ENCODE measurements around the gene TMEM270.

- TF ChIP-seq CTCF (IDR thresholded peaks at IDR 0.05) (no peak; the same call in 1 of the 2 replicates), MXI1 (IDR thresholded peaks at IDR 0.05; ENCODE audit: low read depth, low read length) (no peak), TAF1 (IDR thresholded peaks at IDR 0.05; ENCODE audit: borderline replicate concordance, low read depth, low read length) (no peak), FOXM1 (IDR thresholded peaks at IDR 0.05; ENCODE audit: low read depth) (no peak), FOSL2 (IDR thresholded peaks at IDR 0.05; ENCODE audit: borderline replicate concordance, low read depth) (no peak; the same call in 1 of the 2 replicates), ELF1 (IDR thresholded peaks at IDR 0.05) (no peak), EP300 (IDR thresholded peaks at IDR 0.05; ENCODE audit: borderline replicate concordance in 1 of 2, low read depth in 1 of 2, low read length in 1 of 2) (no peak)
These were observed 8.5 kb upstream of the TMEM270 start for GRCh38 chr7:73852500-73852899.

Data from SK-N-SH (cell line).